Measurements from ENCODE around the gene SERTAD2. TPM values are rescaled to one million over a fixed set of nuclear protein-coding genes. Genes with fewer than 3 reads are reported as not detected.

The SERTAD2 gene
- total RNA-seq, 1 donor from 2014 or later: 19.2 TPM

GRCh38 chr2:64655873-64656272 lies 2.2 kb upstream of the SERTAD2 start:
- Mint-ChIP-seq H3K27me3 (no peaks in the 10 kb centered on the region), H3K9me3 (no peaks in the 10 kb centered on the region), H3K36me3 (no peaks in the 10 kb centered on the region), H3K4me3 (no peak overlapping the region), H3K4me1 (ENCODE audit: unreplicated experiment) (peaks cover 34% of the 10 kb centered on the region), H3K27ac (peak overlapping the region; percentile 88)
- no peak for TF ChIP-seq CTCF (conservative IDR thresholded peaks at IDR 0.05)
- no peak for DNase-seq (ENCODE audit: extremely low spot score, unreplicated experiment)

GRCh38 chr2:64655018-64655664 lies 1.4 kb upstream of the SERTAD2 start:
- peak; percentile 66 for TF ChIP-seq CTCF (conservative IDR thresholded peaks at IDR 0.05)
- Mint-ChIP-seq H3K4me3 (peak overlapping the region; percentile 91), H3K27me3 (no peaks in the 10 kb centered on the region), H3K27ac (peak overlapping the region; percentile 88), H3K9me3 (no peaks in the 10 kb centered on the region), H3K36me3 (no peaks in the 10 kb centered on the region), H3K4me1 (ENCODE audit: unreplicated experiment) (peaks cover 38% of the 10 kb centered on the region)
- no peak for DNase-seq (ENCODE audit: extremely low spot score, unreplicated experiment)

- no peaks in the 10 kb centered on the region for H3K9me3 Mint-ChIP-seq
These were observed 524 bp upstream of the SERTAD2 start for GRCh38 chr2:64654063-64654811.

GRCh38 chr2:64652231-64653108 lies 1.2 kb downstream of the SERTAD2 start:
- Mint-ChIP-seq H3K4me3 (peak overlapping the region; percentile 89), H3K27me3 (no peaks in the 10 kb centered on the region), H3K9me3 (no peaks in the 10 kb centered on the region), H3K36me3 (no peaks in the 10 kb centered on the region), H3K27ac (peak overlapping the region; percentile 98), H3K4me1 (ENCODE audit: unreplicated experiment) (peaks cover 61% of the 10 kb centered on the region)
- DNase-seq (ENCODE audit: extremely low spot score, unreplicated experiment): no peak
- no peak for TF ChIP-seq CTCF (conservative IDR thresholded peaks at IDR 0.05)

More at GRCh38 chr2:64654063-64654811, 524 bp upstream of the SERTAD2 start:
- H3K27ac Mint-ChIP-seq: peak overlapping the region; percentile 88
- TF ChIP-seq CTCF (conservative IDR thresholded peaks at IDR 0.05): no peak
- H3K27me3 Mint-ChIP-seq: no peaks in the 10 kb centered on the region
- H3K36me3 Mint-ChIP-seq: no peaks in the 10 kb centered on the region
- peak overlapping the region; percentile 91 for H3K4me3 Mint-ChIP-seq
- peaks cover 46% of the 10 kb centered on the region for H3K4me1 Mint-ChIP-seq (ENCODE audit: unreplicated experiment)
- DNase-seq (ENCODE audit: extremely low spot score, unreplicated experiment): peak; percentile 83

GRCh38 chr2:64651590-64651989 lies 2.1 kb downstream of the SERTAD2 start:
- H3K27me3 Mint-ChIP-seq: no peaks in the 10 kb centered on the region
- H3K4me3 Mint-ChIP-seq: peak overlapping the region; percentile 89
- H3K27ac Mint-ChIP-seq: peak overlapping the region; percentile 98
- no peaks in the 10 kb centered on the region for H3K9me3 Mint-ChIP-seq
- TF ChIP-seq CTCF (conservative IDR thresholded peaks at IDR 0.05): no peak
- H3K36me3 Mint-ChIP-seq: no peaks in the 10 kb centered on the region
- H3K4me1 Mint-ChIP-seq (ENCODE audit: unreplicated experiment): peaks cover 68% of the 10 kb centered on the region
- DNase-seq (ENCODE audit: extremely low spot score, unreplicated experiment): no peak
